ENCODE results near the gene PTPN6. TPM values are rescaled to one million over a fixed set of nuclear protein-coding genes. Genes with fewer than 3 reads are reported as not detected.

The PTPN6 gene
- total and polyA plus RNA-seq, 2 of the 8 experiments (the other 6 are each of a cell fraction or from before 2014, with no cell fraction given): 16.3 to 28.4 TPM

- TF ChIP-seq RNF2 (IDR thresholded peaks at IDR 0.05; ENCODE audit: borderline replicate concordance, low read depth, low read length, missing control alignments, poor library complexity, severe bottlenecking): no peak
- TF ChIP-seq PHF8 (conservative IDR thresholded peaks at IDR 0.05; ENCODE audit: low read depth, low read length): no peak
- no peak for TF ChIP-seq BACH1 (IDR thresholded peaks at IDR 0.05; ENCODE audit: low read length)
- TF ChIP-seq CTCF (IDR thresholded peaks at IDR 0.05; ENCODE audit: control extremely low read depth in 1 of 3, insufficient read depth in 1 of 3, low read depth in 1 of 3, low read length in 3 of 3): no peak
- TF ChIP-seq TCF12 (IDR thresholded peaks at IDR 0.05; ENCODE audit: low read depth, low read length): no peak
- no peak for TF ChIP-seq SP4 (IDR thresholded peaks at IDR 0.05; ENCODE audit: low read length)
- no peak for TF ChIP-seq NRF1 (IDR thresholded peaks at IDR 0.05; ENCODE audit: low read depth, low read length)
Measured at GRCh38 chr12:6959058-6959804, 8.1 kb downstream of the PTPN6 start (continued).
